Gastrocnemius medialis (tissue), 4 donors: ENCODE data around the gene ALG6. TPM values are rescaled to one million over a fixed set of nuclear protein-coding genes. Genes with fewer than 3 reads are reported as not detected.

Experiments
- ATAC-seq, 2 donors: fragments of 150-250 bp; one replicate each; pipeline ENCODE4 v1.9.1; 2016
- DNase-seq, 2 donors: peaks; one replicate each; pipeline ENCODE4 v3.0.0-alpha.2; 2019
- H3K27ac ChIP-seq, 4 donors: fragments of 200-600 bp; sonication (generic); 1 replicate in 1 of 4; 2 replicates in 3 of 4; pipeline ENCODE4 v1.5.1; 2016 to 2018; ENCODE audit warnings: mild to moderate bottlenecking in 2 of 4, moderate library complexity in 1 of 4
- H3K27me3 ChIP-seq, 3 donors: fragments of 200-600 bp; sonication (generic) in 2 of 3; 1 replicate in 1 of 3; 2 replicates in 2 of 3; pipeline versions ENCODE4 v1.5.1 to v1.6.0; 2016 to 2019; ENCODE audit warnings: mild to moderate bottlenecking in 1 of 3, moderate library complexity in 1 of 3
- H3K36me3 ChIP-seq, 2 donors: fragments of 200-600 bp; sonication (generic) in 1 of 2; one replicate each; pipeline ENCODE4 v1.5.1; 2017 to 2018
- H3K4me1 ChIP-seq, 2 donors: fragments of 200-600 bp; sonication (generic) in 1 of 2; one replicate each; pipeline ENCODE4 v1.5.1; 2016 to 2017; ENCODE audit warnings: mild to moderate bottlenecking in 2 of 2
- H3K4me3 ChIP-seq, 4 donors: fragments of 200-600 bp; sonication (generic) in 3 of 4; 1 replicate in 1 of 4; 2 replicates in 3 of 4; pipeline ENCODE4 v1.5.1; 2016 to 2019; ENCODE audit warnings: mild to moderate bottlenecking in 2 of 4
- H3K9me3 ChIP-seq, 3 donors: fragments of 200-600 bp; sonication (generic) in 2 of 3; 1 replicate in 1 of 3; 2 replicates in 2 of 3; pipeline ENCODE4 v1.5.1; 2016 to 2019
- POLR2A ChIP-seq, 2 donors: fragments of 450-650 bp; IDR thresholded peaks; one replicate each; pipeline ENCODE4 v1.6.1; 2017; ENCODE audit warnings: antibody characterized with exemption in 2 of 2, mild to moderate bottlenecking in 2 of 2, moderate library complexity in 2 of 2
- in situ Hi-C, 4 donors: fragments of 200-750 bp; cut with MboI; loops; one replicate each; pipeline versions ENCODE4 v1.15.0 to v1.8.0; 2017; ENCODE audit warnings: low sequenced_read_pairs in 4 of 4
- intact Hi-C: fragments of 100-400 bp; cut with DNase I; formaldehyde crosslinking; loops from one replicate; pipeline ENCODE4 v1.15.1; 2023; ENCODE audit warnings: low total_unique reads
- microRNA-seq, 2 donors: library from miRNA; unstranded; fragments of <30 nt; microRNA quantifications; one replicate each; pipeline ENCODE4, GENCODE V29; 2016; ENCODE audit warnings: borderline replicate concordance in 2 of 2
- total RNA-seq, 4 donors: library from RNA; depleted of rRNA; stranded (reverse); fragments of >200 nt; gene quantifications; one replicate each; pipeline versions ENCODE4 v1.1.0 to v1.2.3, GENCODE V29; 2016
- TF ChIP-seq, protein P1 (sequence below), 5 experiments: fragments of 450-650 bp in 3 of 5; fragments of 200-600 bp in 2 of 5; sonication (generic) in 2 of 5; IDR thresholded peaks in 4 of 5; conservative IDR thresholded peaks in 1 of 5; 1 replicate in 4 of 5; 2 replicates in 1 of 5; pipeline ENCODE4 v1.5.1; 2016 to 2019; ENCODE audit warnings: antibody characterized with exemption in 5 of 5, mild to moderate bottlenecking in 3 of 5, moderate library complexity in 3 of 5

ALG6 gene
- total RNA-seq, 4 donors from 2014 or later = 2.3 to 9.5 (median 5.7) TPM

DNA sequence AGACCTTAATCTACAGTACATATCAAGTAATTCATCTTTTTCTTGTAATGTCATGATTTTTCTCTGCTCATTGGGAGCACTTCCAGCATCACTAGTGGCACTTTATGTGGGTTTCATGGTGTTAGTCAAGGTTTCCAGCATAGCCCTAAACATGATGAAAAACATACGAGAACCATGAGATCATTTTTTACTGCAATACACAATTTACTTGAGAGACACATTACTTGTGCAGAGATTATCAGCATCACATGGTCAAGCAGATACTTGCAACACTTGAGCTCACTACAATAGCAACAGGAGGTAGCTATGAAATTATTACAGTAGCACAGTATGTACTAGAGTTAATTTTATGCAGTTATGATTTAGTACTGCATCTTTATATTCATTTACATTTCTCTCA lies 119.2 kb downstream of the ALG6 start:
- no peaks in the 10 kb centered on the region for H3K9me3 ChIP-seq
- no peaks in the 10 kb centered on the region for H3K27me3 ChIP-seq
- no peaks in the 10 kb centered on the region for H3K4me1 ChIP-seq
- no peaks in the 10 kb centered on the region for H3K36me3 ChIP-seq
- intact Hi-C loops = no loop called here
- in situ Hi-C loops = no loop called here
- DNase-seq (no peak), ATAC-seq (no peak)
- no peak overlapping the region for H3K27ac ChIP-seq
- H3K4me3 ChIP-seq = no peak overlapping the region
- TF ChIP-seq, protein P1, sequence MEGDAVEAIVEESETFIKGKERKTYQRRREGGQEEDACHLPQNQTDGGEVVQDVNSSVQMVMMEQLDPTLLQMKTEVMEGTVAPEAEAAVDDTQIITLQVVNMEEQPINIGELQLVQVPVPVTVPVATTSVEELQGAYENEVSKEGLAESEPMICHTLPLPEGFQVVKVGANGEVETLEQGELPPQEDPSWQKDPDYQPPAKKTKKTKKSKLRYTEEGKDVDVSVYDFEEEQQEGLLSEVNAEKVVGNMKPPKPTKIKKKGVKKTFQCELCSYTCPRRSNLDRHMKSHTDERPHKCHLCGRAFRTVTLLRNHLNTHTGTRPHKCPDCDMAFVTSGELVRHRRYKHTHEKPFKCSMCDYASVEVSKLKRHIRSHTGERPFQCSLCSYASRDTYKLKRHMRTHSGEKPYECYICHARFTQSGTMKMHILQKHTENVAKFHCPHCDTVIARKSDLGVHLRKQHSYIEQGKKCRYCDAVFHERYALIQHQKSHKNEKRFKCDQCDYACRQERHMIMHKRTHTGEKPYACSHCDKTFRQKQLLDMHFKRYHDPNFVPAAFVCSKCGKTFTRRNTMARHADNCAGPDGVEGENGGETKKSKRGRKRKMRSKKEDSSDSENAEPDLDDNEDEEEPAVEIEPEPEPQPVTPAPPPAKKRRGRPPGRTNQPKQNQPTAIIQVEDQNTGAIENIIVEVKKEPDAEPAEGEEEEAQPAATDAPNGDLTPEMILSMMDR (IDR thresholded peaks at IDR 0.05 in 4 of 5, conservative IDR thresholded peaks at IDR 0.05 in 1 of 5) = no peak
- TF ChIP-seq POLR2A (IDR thresholded peaks at IDR 0.05) = no peak

DNA sequence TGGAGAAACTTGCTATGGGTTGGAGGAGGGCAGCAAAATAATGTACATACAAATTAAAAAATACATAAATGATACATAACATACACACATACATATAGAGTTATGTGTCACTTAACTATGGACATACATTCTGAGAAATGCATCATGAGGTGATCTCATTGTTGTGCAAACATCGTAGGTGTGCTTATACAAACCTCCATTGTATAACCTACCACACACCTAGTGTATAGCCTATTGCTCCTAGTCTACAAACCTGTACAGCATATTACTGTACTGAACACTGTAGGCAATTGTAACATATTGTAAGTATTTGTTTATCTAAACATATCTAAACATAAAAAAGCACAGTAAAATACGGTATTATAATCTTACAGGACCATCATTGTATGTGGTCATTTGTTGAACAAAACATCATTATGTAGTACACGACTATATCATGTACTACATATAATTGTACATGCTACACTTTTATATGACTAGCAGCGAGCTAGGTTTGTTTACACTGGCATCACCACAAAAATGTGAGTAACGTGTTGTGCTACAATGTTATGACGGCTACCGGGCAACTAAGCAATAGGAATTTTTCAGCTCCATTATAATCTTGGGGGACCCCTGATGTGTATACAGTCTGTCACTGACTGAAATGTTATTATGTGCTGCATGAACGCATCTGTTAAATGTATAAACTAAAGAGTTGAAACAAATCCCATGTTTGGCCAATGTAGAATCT lies 120.1 kb downstream of the ALG6 start:
- H3K27me3 ChIP-seq = no peaks in the 10 kb centered on the region
- ATAC-seq (no peak), DNase-seq (no peak)
- H3K4me1 ChIP-seq = no peaks in the 10 kb centered on the region
- H3K27ac ChIP-seq = no peak overlapping the region
- intact Hi-C loops (no loop called here), in situ Hi-C loops (no loop called here)
- TF ChIP-seq POLR2A (IDR thresholded peaks at IDR 0.05) = no peak
- TF ChIP-seq, protein P1 (IDR thresholded peaks at IDR 0.05 in 4 of 5, conservative IDR thresholded peaks at IDR 0.05 in 1 of 5) = no peak
- H3K9me3 ChIP-seq = no peaks in the 10 kb centered on the region
- no peaks in the 10 kb centered on the region for H3K36me3 ChIP-seq
- H3K4me3 ChIP-seq = no peak overlapping the region

Small RNAs within 50 kb of the gene (microRNA-seq; reads per million reads assigned to microRNA genes)
- 0 reads per million in 2 donors for gene MIR6068

Other genes with a start within 250 kb of the ALG6 start
- under 1 TPM; 0.22 to 0.97 (median 0.58) TPM for gene FOXD3, start 45.1 kb upstream of the ALG6 start, total RNA-seq
- gene ITGB3BP, start 155.6 kb downstream of the ALG6 start, total RNA-seq = 1 to 10 TPM; 1.6 to 6.1 (median 3.9) TPM
- gene EFCAB7, start 155.9 kb downstream of the ALG6 start, total RNA-seq = 1 to 10 TPM; 2.2 to 6.8 (median 3.5) TPM
- gene PGM1, start 225.8 kb downstream of the ALG6 start, total RNA-seq = 100 to 1,000 TPM; 320 to 713 (median 666) TPM